ENCODE data around the gene GID4.
A peak's percentile ranks its signal among the peaks of the same experiment; 100 is the strongest.

Gene GID4

DNA sequence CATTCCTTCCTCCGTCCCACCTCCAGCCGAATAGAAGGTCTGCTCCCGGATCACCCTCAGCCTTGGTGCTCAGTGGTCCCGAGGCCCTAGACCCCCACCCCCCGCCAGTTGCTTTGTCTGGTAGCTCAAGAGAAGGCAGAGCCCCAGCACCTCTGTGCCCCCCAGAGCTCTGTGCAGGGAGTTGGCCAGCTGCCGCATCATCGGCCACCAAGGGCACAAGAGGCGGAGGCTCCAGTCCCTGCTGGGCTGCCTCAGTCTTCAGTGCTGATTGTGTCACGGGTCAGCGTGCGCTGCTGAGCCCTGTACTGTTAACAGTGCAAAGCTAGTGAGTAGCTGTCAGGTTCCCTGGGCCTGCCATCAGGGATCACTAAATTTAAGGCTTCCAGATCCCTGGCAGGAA is 26.3 kb downstream of the GID4 start:
- H3K4me2 ChIP-seq: no peak overlapping the region
- H3K36me3 ChIP-seq: peaks cover 53 to 72% (median 67%) of the 10 kb centered on the region in 11 experiments
- peaks cover 0 to under 1% (median 0%) of the 10 kb centered on the region in 10 experiments; a peak in 4 of 20 replicates for H3K4me1 ChIP-seq
- no peak for TF ChIP-seq Cebpa-rat (IDR thresholded peaks at IDR 0.05)
- no peak overlapping the region for H3K27ac ChIP-seq
- H3K9ac ChIP-seq: no peak overlapping the region
- H3K9me3 ChIP-seq (replicated peaks in 1 of 11): no peaks in the 10 kb centered on the region
- no peaks in the 10 kb centered on the region for H4K20me1 ChIP-seq
- H3K27me3 ChIP-seq: no peaks in the 10 kb centered on the region; a peak in 1 of 22 replicates
- no peak overlapping the region for H3K4me3 ChIP-seq

DNA sequence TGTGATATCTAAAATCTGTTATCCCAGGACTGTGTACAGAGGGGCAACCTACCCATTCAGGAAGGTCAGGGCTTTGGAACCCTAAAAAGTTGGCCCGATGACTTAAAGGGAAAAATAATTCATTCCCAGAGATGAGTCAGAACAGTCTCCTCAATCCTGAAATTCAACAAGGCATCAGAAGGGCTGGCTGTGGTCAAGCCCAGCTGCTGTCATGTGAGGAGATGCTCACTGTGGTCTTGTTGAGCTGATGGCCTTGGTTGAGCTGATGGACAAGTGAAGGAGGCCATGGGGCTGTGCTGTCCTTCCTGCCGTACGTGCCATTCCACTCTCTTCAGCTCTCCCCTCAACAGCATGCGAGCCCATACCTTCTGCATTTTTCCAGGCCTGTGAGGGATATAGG is 27.7 kb downstream of the GID4 start:
- no peaks in the 10 kb centered on the region; a peak in 1 of 22 replicates for H3K27me3 ChIP-seq
- no peak for TF ChIP-seq Cebpa-rat (IDR thresholded peaks at IDR 0.05)
- no peaks in the 10 kb centered on the region for H4K20me1 ChIP-seq
- H3K4me2 ChIP-seq: no peak overlapping the region
- H3K4me3 ChIP-seq: no peak overlapping the region
- H3K9ac ChIP-seq: no peak overlapping the region
- peaks cover 0 to 11% (median 8%) of the 10 kb centered on the region in 10 experiments; a peak in 14 of 20 replicates for H3K4me1 ChIP-seq
- no peaks in the 10 kb centered on the region for H3K9me3 ChIP-seq (replicated peaks in 1 of 11)
- peaks cover 40 to 59% (median 54%) of the 10 kb centered on the region in 11 experiments for H3K36me3 ChIP-seq
- no peak overlapping the region for H3K27ac ChIP-seq

DNA sequence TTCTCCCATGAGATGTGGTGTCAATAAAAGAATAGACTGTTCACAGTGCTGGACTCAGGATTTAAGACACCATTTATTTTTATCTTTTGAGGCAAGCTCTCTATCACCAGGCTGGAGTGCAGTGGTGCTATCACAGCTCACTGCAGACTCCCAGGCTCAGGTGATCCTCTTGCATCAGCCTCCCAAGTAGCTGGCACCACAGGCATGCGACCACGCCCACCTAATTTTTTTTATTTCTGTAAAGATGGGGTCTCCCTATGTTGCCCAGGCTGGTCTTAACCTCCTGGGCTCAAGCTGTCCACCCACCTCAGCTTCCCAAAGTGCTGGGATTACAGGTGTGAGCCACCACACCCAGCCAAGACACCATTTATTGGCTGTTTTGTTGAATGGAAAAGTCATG is 29.9 kb downstream of the GID4 start:
- TF ChIP-seq Cebpa-rat (IDR thresholded peaks at IDR 0.05): no peak
- no peaks in the 10 kb centered on the region; a peak in 1 of 22 replicates for H3K27me3 ChIP-seq
- H3K36me3 ChIP-seq: peaks cover 22 to 37% (median 33%) of the 10 kb centered on the region in 11 experiments
- H3K4me1 ChIP-seq: peaks cover 0 to 11% (median 8%) of the 10 kb centered on the region in 10 experiments; a peak in 14 of 20 replicates
- no peak overlapping the region for H3K4me3 ChIP-seq
- H3K4me2 ChIP-seq: no peak overlapping the region
- H3K9me3 ChIP-seq (replicated peaks in 1 of 11): no peaks in the 10 kb centered on the region
- H4K20me1 ChIP-seq: no peaks in the 10 kb centered on the region
- H3K9ac ChIP-seq: no peak overlapping the region
- H3K27ac ChIP-seq: no peak overlapping the region

DNA sequence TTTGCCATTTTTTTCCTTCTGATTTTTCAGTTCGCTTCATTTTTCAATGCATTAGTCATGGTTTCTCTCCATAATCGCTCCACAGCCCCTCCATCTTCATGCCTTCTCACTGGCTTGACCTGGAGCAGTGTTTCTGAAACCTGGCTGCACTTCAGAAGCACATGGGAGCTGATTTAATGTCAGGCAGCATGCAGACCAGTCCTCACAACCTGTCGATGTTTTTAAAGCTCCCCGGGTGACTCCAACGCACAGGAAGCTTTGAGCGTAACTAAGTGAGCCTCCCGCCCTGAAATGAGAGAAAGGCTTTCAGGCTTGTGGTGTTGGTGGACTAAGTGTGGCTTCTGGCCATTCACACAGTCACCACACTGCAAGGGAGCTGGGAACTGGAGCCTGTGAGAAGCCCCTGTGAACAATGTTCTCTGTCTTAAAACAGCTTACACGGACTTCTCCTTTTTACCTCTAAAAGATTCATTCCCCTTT is 31.7 kb downstream of the GID4 start:
- no peak overlapping the region for H3K27ac ChIP-seq
- no peaks in the 10 kb centered on the region for H3K27me3 ChIP-seq
- H4K20me1 ChIP-seq: no peaks in the 10 kb centered on the region
- TF ChIP-seq Cebpa-rat (IDR thresholded peaks at IDR 0.05): no peak
- H3K4me1 ChIP-seq: peaks cover 0 to 11% (median 8%) of the 10 kb centered on the region in 10 experiments; a peak in 14 of 20 replicates
- peaks cover 5 to 19% (median 15%) of the 10 kb centered on the region in 11 experiments; a peak in 21 of 22 replicates for H3K36me3 ChIP-seq
- peak overlapping the region in 9 of 11 experiments; percentile 1 to 44 (median 9); a peak in 7 of 22 replicates for H3K4me2 ChIP-seq
- H3K9ac ChIP-seq: peak overlapping the region in 1 of 11 experiments; percentile 37; a peak in 2 of 22 replicates
- no peak overlapping the region for H3K4me3 ChIP-seq
- no peaks in the 10 kb centered on the region for H3K9me3 ChIP-seq (replicated peaks in 1 of 11)

DNA sequence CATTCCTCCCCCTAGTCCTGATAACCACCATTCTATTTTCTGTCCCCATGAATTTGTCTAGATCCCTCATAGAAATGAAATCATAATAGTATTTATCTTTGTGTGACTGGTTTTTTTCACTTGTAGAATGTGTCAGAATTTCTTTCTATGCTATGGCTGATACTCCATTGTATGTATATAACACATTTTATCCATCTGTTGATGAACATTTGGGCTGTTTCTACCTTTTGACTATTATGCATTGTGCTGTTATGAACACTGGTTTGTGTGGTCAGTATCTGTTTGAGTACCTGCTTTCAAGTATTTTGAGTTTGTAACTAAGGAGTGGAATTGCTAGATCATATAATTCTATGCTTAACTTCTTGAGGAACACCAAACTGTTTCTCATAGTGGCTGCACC is 32.5 kb downstream of the GID4 start:
- Histone ChIP-seq H4K20me1 (no peaks in the 10 kb centered on the region), H3K4me2 (no peak overlapping the region), H3K36me3 (peaks cover 4 to 10% (median 6%) of the 10 kb centered on the region in 11 experiments; a peak in 21 of 22 replicates), H3K27ac (no peak overlapping the region), H3K27me3 (no peaks in the 10 kb centered on the region), H3K4me1 (peaks cover 0 to 11% (median 8%) of the 10 kb centered on the region in 10 experiments; a peak in 14 of 20 replicates), H3K4me3 (no peak overlapping the region), H3K9ac (no peak overlapping the region), H3K9me3 (replicated peaks in 1 of 11) (no peaks in the 10 kb centered on the region)
- no peak for TF ChIP-seq Cebpa-rat (IDR thresholded peaks at IDR 0.05)

DNA sequence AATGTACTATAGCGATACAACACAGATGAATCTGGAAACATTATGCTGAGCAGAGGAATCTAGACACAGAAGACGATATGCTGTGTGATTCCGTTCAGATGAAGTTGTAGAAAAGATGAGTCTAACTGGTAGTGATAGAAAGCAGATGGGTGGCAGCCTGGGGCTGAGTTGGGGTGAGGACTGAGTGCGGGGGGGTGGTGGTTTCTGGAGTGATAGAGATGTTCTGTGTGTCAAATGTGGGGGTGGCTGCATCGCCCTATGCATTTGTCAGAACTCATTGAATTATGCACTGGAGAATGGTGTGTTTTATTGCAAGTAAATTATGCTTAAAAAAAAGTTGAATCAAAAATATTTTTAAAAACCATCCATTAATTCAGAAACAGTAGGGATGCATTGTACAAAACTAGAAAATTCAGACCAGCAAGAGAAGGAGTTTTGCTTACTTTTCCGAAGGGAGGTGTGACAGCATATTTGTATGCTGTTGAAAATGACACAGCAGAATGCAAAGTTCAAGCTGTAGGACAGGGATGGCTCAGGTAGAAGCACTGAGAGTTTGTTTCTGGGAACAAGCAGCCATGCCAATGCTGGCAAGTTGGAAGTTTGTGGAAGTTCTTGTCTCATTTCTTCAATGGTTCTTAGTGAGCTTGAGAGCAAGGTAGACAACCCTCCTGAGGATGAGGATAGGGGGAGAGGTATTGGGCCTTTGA is 35.5 kb downstream of the GID4 start:
- H3K27me3 ChIP-seq: no peaks in the 10 kb centered on the region
- no peak overlapping the region for H3K9ac ChIP-seq
- H3K4me1 ChIP-seq: peaks cover 0 to 11% (median 8%) of the 10 kb centered on the region in 10 experiments; a peak in 14 of 20 replicates
- H3K4me2 ChIP-seq: no peak overlapping the region
- no peak overlapping the region for H3K27ac ChIP-seq
- no peak for TF ChIP-seq Cebpa-rat (IDR thresholded peaks at IDR 0.05)
- H3K36me3 ChIP-seq: no peaks in the 10 kb centered on the region
- no peaks in the 10 kb centered on the region for H4K20me1 ChIP-seq
- no peaks in the 10 kb centered on the region for H3K9me3 ChIP-seq (replicated peaks in 1 of 11)
- H3K4me3 ChIP-seq: no peak overlapping the region

DNA sequence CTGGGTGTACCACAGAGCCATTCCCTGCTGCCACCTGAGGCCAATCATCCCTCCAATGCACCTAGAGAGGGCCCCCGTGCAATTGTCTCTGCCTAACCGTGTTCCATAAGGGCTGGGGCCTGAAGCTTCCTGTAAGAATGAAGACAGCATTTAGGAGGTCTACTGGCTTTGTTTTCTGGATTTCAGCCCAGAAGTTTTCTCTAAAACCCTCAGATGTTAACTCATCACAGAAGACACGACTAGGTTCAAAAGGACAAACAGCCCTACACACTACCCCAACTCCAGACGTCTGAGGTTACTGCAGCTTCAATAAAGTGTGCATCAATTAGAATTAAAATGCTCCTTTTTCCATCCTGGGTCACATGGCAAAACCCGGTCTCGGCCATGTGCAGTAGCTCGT is 37.7 kb downstream of the GID4 start:
- Histone ChIP-seq H3K9ac (no peak overlapping the region), H3K27ac (no peak overlapping the region), H3K4me1 (no peaks in the 10 kb centered on the region), H3K36me3 (no peaks in the 10 kb centered on the region), H3K4me3 (no peak overlapping the region), H3K4me2 (no peak overlapping the region), H4K20me1 (no peaks in the 10 kb centered on the region), H3K9me3 (replicated peaks in 1 of 11) (no peaks in the 10 kb centered on the region), H3K27me3 (no peaks in the 10 kb centered on the region)
- TF ChIP-seq Cebpa-rat (IDR thresholded peaks at IDR 0.05): no peak

DNA sequence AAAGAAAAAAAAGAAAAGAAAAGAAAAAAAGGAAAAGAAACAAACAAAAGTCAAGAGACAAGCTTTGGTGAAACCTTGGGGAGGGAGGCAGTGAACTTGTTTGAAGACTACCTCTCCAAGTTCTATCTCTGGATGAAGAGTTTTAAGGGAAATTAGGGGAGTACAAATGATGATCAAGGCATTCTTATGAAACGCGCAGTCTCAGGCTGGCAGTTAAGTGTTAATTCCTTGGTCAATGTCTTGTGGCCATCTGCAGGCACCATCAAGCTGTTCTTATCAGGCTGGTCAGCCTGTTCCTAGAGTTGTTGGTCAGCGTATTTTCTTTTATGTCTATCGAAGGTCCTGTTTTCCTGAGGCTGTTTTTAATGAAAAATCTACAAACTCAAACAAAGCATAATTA is 40.3 kb downstream of the GID4 start:
- no peaks in the 10 kb centered on the region for H4K20me1 ChIP-seq
- H3K9ac ChIP-seq: no peak overlapping the region
- H3K4me1 ChIP-seq: peaks cover 0 to 10% (median 0%) of the 10 kb centered on the region in 10 experiments; a peak in 3 of 20 replicates
- no peaks in the 10 kb centered on the region for H3K27me3 ChIP-seq
- no peaks in the 10 kb centered on the region for H3K36me3 ChIP-seq
- no peak overlapping the region for H3K4me3 ChIP-seq
- H3K4me2 ChIP-seq: no peak overlapping the region
- H3K27ac ChIP-seq: no peak overlapping the region
- H3K9me3 ChIP-seq (replicated peaks in 1 of 11): no peaks in the 10 kb centered on the region
- no peak for TF ChIP-seq Cebpa-rat (IDR thresholded peaks at IDR 0.05)

DNA sequence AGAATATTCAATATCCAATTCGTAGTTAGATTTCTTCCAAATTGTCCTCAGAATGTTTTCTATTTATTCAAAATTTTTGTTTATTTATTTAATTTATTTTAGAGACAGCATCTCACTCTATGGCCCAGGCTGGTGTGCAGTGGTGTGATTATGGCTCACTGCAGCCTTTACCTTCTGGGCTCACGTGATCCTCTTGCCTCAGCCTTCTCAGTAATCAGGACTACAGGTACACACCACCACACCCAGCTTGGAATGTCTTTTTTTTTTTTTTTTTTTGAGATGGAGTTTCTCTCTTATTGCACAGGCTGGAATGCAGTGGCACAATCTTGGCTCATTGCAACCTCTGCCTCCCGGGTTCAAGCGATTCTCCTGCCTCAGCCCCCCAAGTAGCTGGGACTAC is 45.0 kb downstream of the GID4 start:
- Histone ChIP-seq H3K27ac (no peak overlapping the region), H3K4me1 (peaks cover 12 to 27% (median 19%) of the 10 kb centered on the region in 10 experiments), H3K4me2 (peak overlapping the region in 1 of 11 experiments; percentile 65; a peak in 1 of 22 replicates), H3K9ac (no peak overlapping the region), H3K27me3 (no peaks in the 10 kb centered on the region), H3K36me3 (no peaks in the 10 kb centered on the region), H3K9me3 (replicated peaks in 1 of 11) (no peaks in the 10 kb centered on the region), H4K20me1 (no peaks in the 10 kb centered on the region; a peak in 1 of 22 replicates), H3K4me3 (no peak overlapping the region)
- no peak for TF ChIP-seq Cebpa-rat (IDR thresholded peaks at IDR 0.05)
